ENCODE data around the gene OR1F1.

- TF ChIP-seq ZBTB33 (IDR thresholded peaks at IDR 0.05; ENCODE audit: borderline replicate concordance, low read depth), result no peak
- TF ChIP-seq REST (IDR thresholded peaks at IDR 0.05; ENCODE audit: low read depth, low read length), result no peak
- TF ChIP-seq CTCF (IDR thresholded peaks at IDR 0.05), result no peak
- no peak for TF ChIP-seq POLR2AphosphoS5 (IDR thresholded peaks at IDR 0.05; ENCODE audit: low read depth, low read length)
Observed at GRCh38 chr16:3186946-3187690, 886 bp upstream of the OR1F1 start.
